ENCODE results near the gene ITM2C.

Gene ITM2C

DNA sequence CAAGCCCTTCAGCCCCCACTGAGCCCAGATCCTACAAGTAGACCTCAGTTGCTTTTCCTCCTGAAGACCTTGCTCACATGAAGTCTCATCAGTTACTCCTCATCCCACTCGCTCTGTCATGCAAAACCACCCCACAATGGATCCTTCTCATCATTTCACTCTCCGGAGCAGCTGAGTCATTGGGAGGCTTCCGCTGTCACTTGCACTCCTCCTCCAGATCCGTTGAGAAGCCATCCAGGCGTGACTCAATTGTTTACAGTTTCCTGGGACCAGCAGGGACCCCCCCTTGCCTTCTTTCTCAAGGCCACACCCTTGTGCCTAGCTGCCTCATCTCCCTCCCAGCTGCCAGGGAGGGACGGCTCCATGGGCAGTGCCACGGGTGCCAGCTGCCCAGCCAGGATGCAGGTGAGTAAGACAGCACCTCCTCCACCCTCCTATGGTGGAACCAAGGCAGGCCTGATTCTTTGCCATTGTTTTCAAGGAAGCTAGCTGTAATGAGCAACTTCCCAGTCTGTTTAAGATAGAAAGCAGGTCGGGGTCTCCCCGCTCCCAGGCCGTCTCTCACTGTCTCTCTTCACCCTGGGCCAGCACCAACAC is 44.0 kb downstream of the ITM2C start:
- peaks cover 13% of the 10 kb centered on the region for H3K4me1 ChIP-seq (ENCODE audit: control insufficient read depth, low read length)
- no peak overlapping the region for H3K27ac ChIP-seq (ENCODE audit: low read depth, low read length)
- H3K79me2 ChIP-seq (ENCODE audit: control insufficient read depth, low read length) = no peaks in the 10 kb centered on the region
- H4K20me1 ChIP-seq (ENCODE audit: control insufficient read depth, insufficient read depth, low read depth, low read length) = no peaks in the 10 kb centered on the region
- H3K4me3 ChIP-seq (ENCODE audit: low read length) = 0 out of 2 replicates have a peak overlapping the region, but pooled peaks have one; percentile 2
- TF ChIP-seq EZH2phosphoT487 (IDR thresholded peaks at IDR 0.05; ENCODE audit: borderline replicate concordance, low read length) = no peak
- TF ChIP-seq, protein P1, sequence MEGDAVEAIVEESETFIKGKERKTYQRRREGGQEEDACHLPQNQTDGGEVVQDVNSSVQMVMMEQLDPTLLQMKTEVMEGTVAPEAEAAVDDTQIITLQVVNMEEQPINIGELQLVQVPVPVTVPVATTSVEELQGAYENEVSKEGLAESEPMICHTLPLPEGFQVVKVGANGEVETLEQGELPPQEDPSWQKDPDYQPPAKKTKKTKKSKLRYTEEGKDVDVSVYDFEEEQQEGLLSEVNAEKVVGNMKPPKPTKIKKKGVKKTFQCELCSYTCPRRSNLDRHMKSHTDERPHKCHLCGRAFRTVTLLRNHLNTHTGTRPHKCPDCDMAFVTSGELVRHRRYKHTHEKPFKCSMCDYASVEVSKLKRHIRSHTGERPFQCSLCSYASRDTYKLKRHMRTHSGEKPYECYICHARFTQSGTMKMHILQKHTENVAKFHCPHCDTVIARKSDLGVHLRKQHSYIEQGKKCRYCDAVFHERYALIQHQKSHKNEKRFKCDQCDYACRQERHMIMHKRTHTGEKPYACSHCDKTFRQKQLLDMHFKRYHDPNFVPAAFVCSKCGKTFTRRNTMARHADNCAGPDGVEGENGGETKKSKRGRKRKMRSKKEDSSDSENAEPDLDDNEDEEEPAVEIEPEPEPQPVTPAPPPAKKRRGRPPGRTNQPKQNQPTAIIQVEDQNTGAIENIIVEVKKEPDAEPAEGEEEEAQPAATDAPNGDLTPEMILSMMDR (IDR thresholded peaks at IDR 0.05; ENCODE audit: low read depth, low read length, poor library complexity, severe bottlenecking) = no peak
- H3F3A ChIP-seq (ENCODE audit: control insufficient read depth, insufficient read depth) = no peaks in the 10 kb centered on the region
- H3K4me2 ChIP-seq (ENCODE audit: low read length) = peak overlapping the region; percentile 26
- H3K9me3 ChIP-seq (ENCODE audit: control insufficient read depth, insufficient read depth, low read length) = no peaks in the 10 kb centered on the region
- no peaks in the 10 kb centered on the region for H3K9me2 ChIP-seq (replicated peaks; ENCODE audit: control insufficient read depth, low read length)
- H3K27me3 ChIP-seq (ENCODE audit: control insufficient read depth, low read length) = peaks cover 5% of the 10 kb centered on the region; the same call in 1 of the 2 replicates
- no peaks in the 10 kb centered on the region for H3K36me3 ChIP-seq (ENCODE audit: control insufficient read depth, low read length)

- Histone ChIP-seq H3K36me3 (ENCODE audit: control insufficient read depth, low read length) (no peaks in the 10 kb centered on the region), H3F3A (ENCODE audit: control insufficient read depth, insufficient read depth) (no peaks in the 10 kb centered on the region), H3K9me2 (replicated peaks; ENCODE audit: control insufficient read depth, low read length) (no peaks in the 10 kb centered on the region), H3K4me3 (ENCODE audit: low read length) (no peak overlapping the region), H3K27ac (ENCODE audit: low read depth, low read length) (no peak overlapping the region), H4K20me1 (ENCODE audit: control insufficient read depth, insufficient read depth, low read depth, low read length) (no peaks in the 10 kb centered on the region), H3K79me2 (ENCODE audit: control insufficient read depth, low read length) (no peaks in the 10 kb centered on the region), H3K4me2 (ENCODE audit: low read length) (no peak overlapping the region), H3K4me1 (ENCODE audit: control insufficient read depth, low read length) (peaks cover 13% of the 10 kb centered on the region), H3K9me3 (ENCODE audit: control insufficient read depth, insufficient read depth, low read length) (no peaks in the 10 kb centered on the region), H3K27me3 (ENCODE audit: control insufficient read depth, low read length) (peaks cover 10% of the 10 kb centered on the region)
- TF ChIP-seq EZH2phosphoT487 (IDR thresholded peaks at IDR 0.05; ENCODE audit: borderline replicate concordance, low read length) = no peak
- TF ChIP-seq, protein P1 (IDR thresholded peaks at IDR 0.05; ENCODE audit: low read depth, low read length, poor library complexity, severe bottlenecking) = no peak
These were observed 45.3 kb downstream of the ITM2C start for GRCh38 chr2:230909841-230910545.

DNA sequence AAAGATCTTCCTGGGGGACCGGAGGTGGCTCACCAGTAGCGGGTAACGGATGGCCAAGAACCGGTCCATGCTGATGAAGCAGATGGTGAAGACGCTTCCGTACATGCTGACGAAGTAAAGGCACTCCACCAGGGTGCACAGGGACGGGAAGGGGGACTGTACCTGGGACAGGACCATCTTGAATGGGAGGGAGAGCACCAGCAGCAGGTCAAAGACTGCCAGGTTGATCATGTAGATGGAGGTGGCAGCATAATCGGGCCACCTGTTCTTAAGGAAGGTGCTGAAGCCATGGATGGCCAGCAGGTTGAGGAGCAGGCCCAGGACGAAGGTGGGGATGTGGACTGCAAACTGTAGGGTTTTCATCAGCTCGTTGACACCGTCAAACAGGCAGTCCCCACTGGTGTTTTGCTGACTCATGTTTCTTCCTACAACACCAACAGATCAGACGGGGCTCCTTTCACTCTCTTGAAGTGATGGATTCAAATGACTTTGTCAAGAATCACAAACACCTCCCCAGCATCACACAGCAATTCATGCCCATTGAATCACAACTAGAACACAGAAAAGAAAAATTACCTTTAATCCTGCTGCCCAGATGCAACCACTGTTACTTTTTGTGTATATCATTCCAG is 45.9 kb downstream of the ITM2C start:
- H3K9me3 ChIP-seq (ENCODE audit: control insufficient read depth, insufficient read depth, low read length) = no peaks in the 10 kb centered on the region
- peaks cover 13% of the 10 kb centered on the region for H3K4me1 ChIP-seq (ENCODE audit: control insufficient read depth, low read length)
- no peaks in the 10 kb centered on the region for H3K9me2 ChIP-seq (replicated peaks; ENCODE audit: control insufficient read depth, low read length)
- H3K27me3 ChIP-seq (ENCODE audit: control insufficient read depth, low read length) = peaks cover 14% of the 10 kb centered on the region
- TF ChIP-seq, protein P1 (IDR thresholded peaks at IDR 0.05; ENCODE audit: low read depth, low read length, poor library complexity, severe bottlenecking) = no peak
- TF ChIP-seq EZH2phosphoT487 (IDR thresholded peaks at IDR 0.05; ENCODE audit: borderline replicate concordance, low read length) = no peak
- no peak overlapping the region for H3K27ac ChIP-seq (ENCODE audit: low read depth, low read length)
- no peak overlapping the region for H3K4me3 ChIP-seq (ENCODE audit: low read length)
- H4K20me1 ChIP-seq (ENCODE audit: control insufficient read depth, insufficient read depth, low read depth, low read length) = no peaks in the 10 kb centered on the region
- no peaks in the 10 kb centered on the region for H3K79me2 ChIP-seq (ENCODE audit: control insufficient read depth, low read length)
- no peak overlapping the region for H3K4me2 ChIP-seq (ENCODE audit: low read length)
- no peaks in the 10 kb centered on the region for H3F3A ChIP-seq (ENCODE audit: control insufficient read depth, insufficient read depth)
- H3K36me3 ChIP-seq (ENCODE audit: control insufficient read depth, low read length) = no peaks in the 10 kb centered on the region
